Measurements from ENCODE around the gene ACAP3.

Gene ACAP3

GRCh38 chr1:1284221-1285101 lies 23.3 kb downstream of the ACAP3 start:
- no peak for FAIRE-seq

DNA sequence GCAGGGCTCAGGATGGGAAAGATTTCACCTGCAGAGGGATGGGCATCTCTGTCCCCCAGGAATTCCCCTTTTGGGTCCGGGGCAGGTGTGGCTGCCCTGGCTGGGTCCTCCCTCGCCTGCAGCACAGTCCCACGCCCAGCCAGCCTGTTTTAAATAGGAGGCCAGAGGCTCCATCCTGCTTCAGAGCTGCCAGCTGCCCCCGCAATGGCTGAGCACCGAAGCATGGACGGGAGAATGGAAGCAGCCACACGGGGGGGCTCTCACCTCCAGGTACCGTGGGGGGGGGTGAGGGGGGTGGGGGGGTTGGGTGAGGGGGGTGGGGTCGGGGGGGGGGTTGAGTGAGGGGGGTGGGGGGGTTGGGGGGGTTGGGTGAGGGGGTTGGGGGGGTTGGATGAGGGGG lies 23.9 kb downstream of the ACAP3 start:
- FAIRE-seq: no peak

- FAIRE-seq: no peak
Observed at GRCh38 chr1:1282998-1283397, 24.7 kb downstream of the ACAP3 start.

GRCh38 chr1:1281533-1282321 lies 26.0 kb downstream of the ACAP3 start:
- FAIRE-seq: no peak

DNA sequence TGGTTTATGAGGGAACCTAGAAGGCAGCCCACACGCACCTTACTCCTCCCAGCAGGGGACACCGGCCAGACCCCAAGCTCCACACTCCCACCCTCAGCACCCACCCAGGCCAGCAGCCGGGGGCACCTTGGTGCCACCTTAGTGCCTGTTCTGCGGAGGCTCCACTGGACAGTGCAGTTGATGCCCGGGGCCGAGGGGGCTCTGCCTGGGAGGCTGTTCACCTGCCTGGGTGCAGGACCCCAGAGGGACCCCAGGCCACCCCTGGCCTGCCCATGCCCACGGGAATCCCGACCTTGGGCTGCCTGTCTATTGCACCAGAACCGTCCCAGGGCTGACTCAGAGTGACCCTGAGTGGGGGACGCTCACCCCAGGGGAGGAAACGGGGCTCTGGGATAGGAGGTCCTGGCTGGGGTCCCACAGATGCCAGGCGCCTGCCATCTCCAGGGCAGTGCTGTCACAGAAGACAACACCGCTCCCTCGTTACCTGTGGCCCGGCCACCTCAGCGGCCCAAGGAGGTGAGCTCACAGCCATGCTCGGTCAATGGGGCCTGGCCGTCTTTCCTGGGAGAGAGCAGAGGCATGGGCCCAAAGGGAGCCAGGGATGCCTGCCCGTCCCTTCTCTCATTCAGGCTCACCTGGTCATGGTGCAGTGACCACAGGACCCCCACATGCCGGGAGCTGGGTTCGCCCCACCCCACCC lies 26.8 kb downstream of the ACAP3 start:
- no peak for FAIRE-seq

DNA sequence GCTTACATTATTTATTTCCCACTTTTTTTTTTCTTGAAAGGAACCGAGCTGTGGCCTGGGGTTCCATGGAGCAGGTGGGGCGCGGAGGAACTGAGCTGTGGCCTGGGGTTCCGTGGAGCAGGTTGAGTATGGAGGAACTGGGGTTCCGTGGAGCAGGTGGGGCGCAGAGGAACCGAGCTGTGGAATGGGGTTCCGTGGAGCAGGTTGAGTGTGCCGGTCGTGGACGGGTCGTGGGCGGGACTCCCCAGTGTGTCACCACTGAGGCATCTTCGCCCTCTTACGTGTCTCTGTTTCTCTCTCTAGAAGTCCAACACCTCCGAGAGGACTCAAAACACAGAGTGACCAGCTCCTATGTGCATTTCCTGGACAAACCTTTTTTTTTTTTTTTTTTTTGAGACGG lies 28.7 kb downstream of the ACAP3 start:
- FAIRE-seq: no peak

DNA sequence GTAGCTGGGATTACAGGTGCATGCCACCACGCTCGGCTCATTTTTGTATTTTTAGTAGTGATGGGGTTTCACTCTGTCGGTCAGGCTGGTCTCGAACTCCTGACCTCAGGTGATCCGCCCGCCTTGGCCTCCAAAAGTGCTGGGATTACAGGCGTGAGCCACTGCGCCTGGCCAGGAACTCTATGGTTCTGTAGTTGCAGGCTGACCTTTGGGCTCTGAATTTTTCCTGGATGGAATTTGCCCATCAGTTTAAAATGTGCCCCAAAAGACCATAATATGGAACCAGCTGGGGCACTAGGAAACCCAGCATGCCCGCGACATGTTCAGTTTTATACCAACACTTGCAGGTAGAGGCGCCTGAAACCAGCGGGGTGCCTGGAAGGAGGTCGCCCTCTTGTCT lies 29.1 kb downstream of the ACAP3 start:
- FAIRE-seq: no peak

DNA sequence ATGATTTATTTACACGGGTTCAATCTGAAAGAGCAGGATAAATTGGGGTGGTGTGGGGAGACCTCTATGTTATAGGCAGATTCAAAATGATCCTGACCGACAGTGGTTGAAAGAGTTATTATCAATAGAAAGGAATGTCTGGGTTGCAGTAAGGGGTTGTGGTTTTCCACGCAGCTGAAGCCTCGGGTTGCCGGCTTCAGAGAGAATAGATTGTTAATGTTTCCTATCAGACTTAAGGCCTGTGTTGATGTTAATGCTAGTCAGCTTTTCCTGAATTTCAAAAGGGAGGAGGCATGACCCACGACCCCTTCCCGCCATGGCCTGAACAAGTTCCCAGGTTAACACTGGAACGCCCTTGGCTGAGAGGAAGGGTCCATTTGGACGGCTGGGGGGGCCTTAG lies 31.9 kb downstream of the ACAP3 start:
- FAIRE-seq: no peak

- no peak for FAIRE-seq
Observed at GRCh38 chr1:1274931-1275431, 32.7 kb downstream of the ACAP3 start.

GRCh38 chr1:1274299-1274930 lies 33.3 kb downstream of the ACAP3 start:
- no peak for FAIRE-seq

- FAIRE-seq: no peak
Observed at GRCh38 chr1:1273512-1274298, 34.0 kb downstream of the ACAP3 start, which contains the start of gene UBE2J2. TSS of gene UBE2J2 (minus strand) at chr1:1273854. CDS start at chr1:1267992, 5,862 bp downstream.

- no peak for FAIRE-seq
Observed at GRCh38 chr1:1273209-1273511, 34.6 kb downstream of the ACAP3 start.

- no peak for FAIRE-seq
Observed at GRCh38 chr1:1272341-1273208, 35.2 kb downstream of the ACAP3 start.

DNA sequence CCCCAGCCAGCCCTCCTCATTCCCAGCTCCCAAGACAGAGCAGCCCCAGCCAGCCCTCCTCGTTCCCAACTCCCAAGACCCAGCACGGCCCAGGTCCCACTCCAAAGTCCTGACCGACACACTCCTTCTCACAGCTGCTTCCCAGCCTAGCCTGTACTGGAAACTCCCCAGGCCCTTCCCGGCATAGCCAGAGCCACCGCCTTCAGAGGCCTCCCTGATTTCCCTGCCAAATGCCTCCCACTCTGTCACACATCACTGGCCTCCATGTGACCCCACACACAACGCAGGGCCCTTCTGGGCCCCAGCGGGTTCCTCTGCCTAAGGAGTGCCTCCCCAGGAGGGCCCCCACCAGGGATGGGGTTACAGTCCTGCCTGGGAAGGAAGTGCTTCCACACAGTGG lies 36.9 kb downstream of the ACAP3 start:
- FAIRE-seq: no peak

DNA sequence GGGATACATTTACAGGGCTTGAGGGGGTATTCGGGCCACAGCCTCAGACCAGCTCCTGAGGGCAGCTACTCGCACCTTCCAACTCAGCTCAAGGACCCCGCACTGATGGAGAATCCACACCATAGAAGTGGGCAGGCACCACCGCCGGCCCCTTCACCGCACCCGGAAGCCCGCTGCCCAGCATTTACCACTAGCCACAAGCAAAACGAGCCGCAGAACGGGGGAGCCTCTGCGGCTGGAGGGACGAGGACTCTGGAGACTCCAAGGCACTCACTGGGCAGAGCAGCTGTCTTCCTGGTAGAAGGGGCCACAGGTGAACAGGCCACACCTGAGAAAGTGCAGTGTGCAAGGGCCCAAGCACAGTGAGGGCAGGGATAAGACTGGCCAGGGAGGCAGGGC lies 39.4 kb downstream of the ACAP3 start:
- FAIRE-seq: no peak

GRCh38 chr1:1267488-1268283 lies 40.0 kb downstream of the ACAP3 start:
- FAIRE-seq: no peak

DNA sequence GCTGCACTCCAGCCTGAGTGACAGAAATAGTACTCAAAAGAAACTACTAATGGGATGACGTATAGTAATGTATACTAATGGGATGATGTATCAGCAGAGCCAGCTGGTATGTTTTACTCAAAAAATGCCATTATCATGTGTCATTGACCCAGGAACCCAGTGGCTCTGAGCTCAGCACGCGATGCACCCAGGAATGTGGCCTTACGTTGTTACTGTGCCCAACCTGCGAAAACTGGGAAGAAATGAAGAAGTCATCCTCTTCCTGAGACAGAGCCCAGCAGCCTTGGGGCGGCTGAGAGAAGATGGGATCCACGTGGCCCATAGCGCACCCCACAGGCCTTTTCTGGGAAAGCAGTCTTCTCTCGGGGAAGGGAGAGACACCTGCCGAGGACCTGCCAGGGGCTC lies 42.9 kb downstream of the ACAP3 start:
- no peak for FAIRE-seq

DNA sequence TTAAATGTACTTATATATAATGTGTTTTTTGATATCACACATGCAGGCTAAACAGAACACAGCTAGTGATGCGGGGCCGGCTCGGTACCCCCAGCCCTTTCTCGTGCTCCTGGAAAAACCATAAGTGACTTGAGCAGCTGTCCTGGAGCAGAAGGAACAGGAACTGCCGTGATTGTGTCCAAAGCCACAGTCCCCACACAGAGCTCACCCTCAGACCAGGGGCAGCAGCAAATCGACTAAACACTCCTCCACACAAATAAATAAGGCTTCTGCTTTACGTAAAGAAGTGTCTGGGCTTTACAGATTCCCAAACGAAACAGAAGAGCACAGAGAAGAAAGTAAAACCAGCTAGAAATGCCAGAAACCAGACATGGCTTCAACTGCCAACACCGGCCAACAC lies 43.7 kb downstream of the ACAP3 start:
- FAIRE-seq: no peak

- no peak for FAIRE-seq
Observed at GRCh38 chr1:1262758-1263157, 45.0 kb downstream of the ACAP3 start.

DNA sequence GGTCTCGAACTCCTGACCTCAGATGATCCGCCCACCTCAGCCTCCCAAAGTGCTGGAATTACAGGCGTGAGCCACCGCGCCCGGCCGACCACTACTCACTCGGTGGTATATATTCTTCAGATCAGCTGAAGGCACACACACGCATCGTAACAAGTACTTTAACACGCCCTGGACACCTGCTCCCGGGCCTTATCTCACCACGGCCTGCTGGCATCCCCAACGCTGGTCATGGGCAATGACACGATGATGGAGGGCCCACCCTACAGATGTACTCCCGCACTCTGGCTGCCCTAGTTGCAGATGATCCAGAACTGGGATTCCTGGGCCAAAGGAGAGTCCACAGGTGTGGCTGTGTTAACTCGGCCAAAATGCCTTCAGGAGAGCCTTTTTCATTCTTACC lies 45.7 kb downstream of the ACAP3 start:
- no peak for FAIRE-seq
